ENCODE results near the gene PRPSAP1. TPM values are rescaled to one million over a fixed set of nuclear protein-coding genes. Genes with fewer than 3 reads are reported as not detected.

Gene PRPSAP1
- total RNA-seq, 1 experiment from 2014 or later = 63.3 TPM

DNA sequence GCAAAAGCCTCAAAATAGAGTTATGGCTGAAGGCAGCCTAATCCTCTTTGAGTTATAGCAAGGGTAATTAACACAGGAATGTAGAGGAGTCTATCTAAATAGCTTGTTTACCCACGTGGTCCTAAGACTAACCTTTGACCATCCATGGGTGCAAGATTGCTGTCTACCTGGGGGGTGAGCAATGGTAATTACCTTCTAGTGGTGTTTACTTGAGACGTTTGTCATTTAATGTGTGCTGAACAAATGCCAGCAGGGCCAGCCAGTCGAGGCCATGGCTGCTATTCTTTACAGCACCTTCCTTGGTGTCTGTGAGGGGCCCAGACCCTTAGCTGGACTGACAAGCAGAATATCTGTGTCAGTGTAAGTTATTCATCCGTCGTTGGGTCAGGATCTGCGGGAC is 13.9 kb upstream of the PRPSAP1 start:
- POLR2A ChIA-PET (ENCODE audit: unreplicated experiment) = no interaction called here
- Histone ChIP-seq H3K27ac (no peak overlapping the region), H2AFZ (no peak overlapping the region), H3K79me2 (ENCODE audit: low read depth) (no peaks in the 10 kb centered on the region), H3K27me3 (ENCODE audit: insufficient read depth, low read depth) (no peaks in the 10 kb centered on the region), H3K9me2 (ENCODE audit: insufficient read depth) (no peaks in the 10 kb centered on the region), H3K4me3 (no peak overlapping the region), H3K36me3 (ENCODE audit: low read depth) (no peaks in the 10 kb centered on the region), H3K9me3 (ENCODE audit: insufficient read depth, low read depth) (no peaks in the 10 kb centered on the region), H3K4me1 (replicated peaks; ENCODE audit: insufficient read depth) (no peaks in the 10 kb centered on the region), H3K4me2 (no peak overlapping the region), H3F3A (ENCODE audit: insufficient read depth, low read depth) (peaks cover 4% of the 10 kb centered on the region; the same call in 1 of the 2 replicates), H4K20me1 (ENCODE audit: insufficient read depth) (no peaks in the 10 kb centered on the region)
- no TSS peak for BruUV-seq (replicated peaks)
- TF ChIP-seq, protein P1, sequence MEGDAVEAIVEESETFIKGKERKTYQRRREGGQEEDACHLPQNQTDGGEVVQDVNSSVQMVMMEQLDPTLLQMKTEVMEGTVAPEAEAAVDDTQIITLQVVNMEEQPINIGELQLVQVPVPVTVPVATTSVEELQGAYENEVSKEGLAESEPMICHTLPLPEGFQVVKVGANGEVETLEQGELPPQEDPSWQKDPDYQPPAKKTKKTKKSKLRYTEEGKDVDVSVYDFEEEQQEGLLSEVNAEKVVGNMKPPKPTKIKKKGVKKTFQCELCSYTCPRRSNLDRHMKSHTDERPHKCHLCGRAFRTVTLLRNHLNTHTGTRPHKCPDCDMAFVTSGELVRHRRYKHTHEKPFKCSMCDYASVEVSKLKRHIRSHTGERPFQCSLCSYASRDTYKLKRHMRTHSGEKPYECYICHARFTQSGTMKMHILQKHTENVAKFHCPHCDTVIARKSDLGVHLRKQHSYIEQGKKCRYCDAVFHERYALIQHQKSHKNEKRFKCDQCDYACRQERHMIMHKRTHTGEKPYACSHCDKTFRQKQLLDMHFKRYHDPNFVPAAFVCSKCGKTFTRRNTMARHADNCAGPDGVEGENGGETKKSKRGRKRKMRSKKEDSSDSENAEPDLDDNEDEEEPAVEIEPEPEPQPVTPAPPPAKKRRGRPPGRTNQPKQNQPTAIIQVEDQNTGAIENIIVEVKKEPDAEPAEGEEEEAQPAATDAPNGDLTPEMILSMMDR (conservative IDR thresholded peaks at IDR 0.05) = no peak
- TF ChIP-seq EZH2 (IDR thresholded peaks at IDR 0.05; ENCODE audit: low read depth) = no peak
- DNase-seq = no peak
- CTCF ChIA-PET = no interaction called here
- intact Hi-C loops (cut with micrococcal nuclease; ENCODE audit: unreplicated experiment) = no loop called here

DNA sequence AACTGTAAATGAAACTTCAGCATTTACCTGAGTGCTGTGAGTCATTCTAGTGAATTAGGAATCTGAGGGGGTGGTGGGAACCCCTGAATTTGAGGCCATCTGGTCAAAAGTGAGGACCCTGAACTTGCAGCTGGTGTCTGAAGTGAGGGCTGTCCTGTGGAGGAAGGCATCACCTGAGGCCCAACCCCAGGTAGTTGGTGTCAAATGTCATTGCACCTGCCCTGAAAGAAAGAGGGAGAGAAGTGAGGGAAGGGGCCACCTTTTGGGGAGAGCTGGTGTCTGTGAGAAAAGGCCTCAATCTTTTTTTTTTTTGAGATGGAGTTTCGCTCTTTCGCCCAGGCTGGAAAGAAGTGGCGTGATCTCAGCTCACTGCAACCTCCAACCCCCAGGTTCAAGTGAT is 12.5 kb upstream of the PRPSAP1 start:
- DNase-seq = no peak
- intact Hi-C loops (cut with micrococcal nuclease; ENCODE audit: unreplicated experiment) = no loop called here
- BruUV-seq (replicated peaks) = no TSS peak
- Histone ChIP-seq H3K9me3 (ENCODE audit: insufficient read depth, low read depth) (no peaks in the 10 kb centered on the region), H3K36me3 (ENCODE audit: low read depth) (no peaks in the 10 kb centered on the region), H3K4me3 (no peak overlapping the region), H3K27me3 (ENCODE audit: insufficient read depth, low read depth) (no peaks in the 10 kb centered on the region), H4K20me1 (ENCODE audit: insufficient read depth) (no peaks in the 10 kb centered on the region), H3K4me2 (no peak overlapping the region), H3K27ac (no peak overlapping the region), H3K79me2 (ENCODE audit: low read depth) (no peaks in the 10 kb centered on the region), H3F3A (ENCODE audit: insufficient read depth, low read depth) (peaks cover 4% of the 10 kb centered on the region; the same call in 1 of the 2 replicates), H3K9me2 (ENCODE audit: insufficient read depth) (no peaks in the 10 kb centered on the region), H2AFZ (no peak overlapping the region), H3K4me1 (replicated peaks; ENCODE audit: insufficient read depth) (no peaks in the 10 kb centered on the region)
- ChIA-PET POLR2A (ENCODE audit: unreplicated experiment) (no interaction called here), CTCF (interaction anchor here (0.7 to 1.7 kb wide), 4 partner anchors 19 to 94 kb away, joined by 4 to 18 read pairs (median 11); no protein-coding TSS in a partner anchor)
- TF ChIP-seq, protein P1 (conservative IDR thresholded peaks at IDR 0.05) = no peak
- TF ChIP-seq EZH2 (IDR thresholded peaks at IDR 0.05; ENCODE audit: low read depth) = no peak

DNA sequence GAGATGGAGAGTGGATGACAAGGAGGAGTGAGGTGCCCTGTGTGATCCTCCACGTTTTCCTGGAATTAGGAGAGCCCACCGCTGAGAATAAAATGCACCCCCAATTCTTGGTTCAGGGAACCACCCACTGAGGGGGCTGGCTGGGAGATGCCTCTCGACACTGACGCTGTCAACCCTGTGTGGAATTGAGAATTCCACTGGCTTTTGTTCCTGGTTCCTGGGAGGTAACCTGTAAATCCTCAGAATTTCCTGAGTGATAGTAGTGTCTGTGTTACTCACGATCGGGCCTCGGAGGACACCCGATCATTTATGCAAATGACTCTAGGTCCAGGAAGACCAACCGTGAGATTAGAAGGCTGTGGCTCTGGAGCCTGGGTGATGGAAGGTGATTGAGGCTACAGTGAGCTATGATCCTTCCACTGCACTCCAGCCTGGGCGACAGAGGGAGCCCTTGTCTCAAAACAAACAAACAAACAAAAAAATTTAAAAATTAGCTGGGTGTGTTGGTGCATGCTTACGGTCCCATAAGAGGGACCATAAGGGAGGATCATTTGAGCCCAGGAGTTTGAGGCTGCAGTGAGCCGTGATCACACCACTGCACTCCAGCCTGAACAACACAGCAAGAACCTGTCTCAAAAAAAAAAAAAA is 11.7 kb upstream of the PRPSAP1 start:
- intact Hi-C loops (cut with micrococcal nuclease; ENCODE audit: unreplicated experiment) = loop anchor here (1.0 kb wide), 1 partner anchor 33 kb away; no protein-coding TSS in a partner anchor
- no peaks in the 10 kb centered on the region for H3K9me3 ChIP-seq (ENCODE audit: insufficient read depth, low read depth)

More for the DNA sequence above, 11.7 kb upstream of the PRPSAP1 start:
- Histone ChIP-seq H3K4me2 (no peak overlapping the region), H3K4me3 (no peak overlapping the region), H3K36me3 (ENCODE audit: low read depth) (no peaks in the 10 kb centered on the region), H3K4me1 (replicated peaks; ENCODE audit: insufficient read depth) (no peaks in the 10 kb centered on the region), H3K9me2 (ENCODE audit: insufficient read depth) (no peaks in the 10 kb centered on the region), H4K20me1 (ENCODE audit: insufficient read depth) (no peaks in the 10 kb centered on the region), H2AFZ (no peak overlapping the region), H3K27me3 (ENCODE audit: insufficient read depth, low read depth) (no peaks in the 10 kb centered on the region), H3K27ac (no peak overlapping the region), H3K79me2 (ENCODE audit: low read depth) (no peaks in the 10 kb centered on the region), H3F3A (ENCODE audit: insufficient read depth, low read depth) (no peaks in the 10 kb centered on the region; the same call in 1 of the 2 replicates)
- CTCF ChIA-PET = interaction anchor here (0.6 to 2.4 kb wide), 12 partner anchors 12 to 367 kb away, joined by 3 to 24 read pairs (median 10); partner anchors contain the start of genes PRPSAP1 and SPHK1
- no TSS peak for BruUV-seq (replicated peaks)
- no peak for DNase-seq
- POLR2A ChIA-PET (ENCODE audit: unreplicated experiment) = interaction anchor here (0.6 kb wide), 2 partner anchors 32 to 50 kb away, joined by 4 to 11 read pairs; no protein-coding TSS in a partner anchor
- no peak for TF ChIP-seq EZH2 (IDR thresholded peaks at IDR 0.05; ENCODE audit: low read depth)
- TF ChIP-seq, protein P1 (conservative IDR thresholded peaks at IDR 0.05) = peak; percentile 65
